CD4-positive, alpha-beta memory T cell (primary cell): ENCODE data around the gene SYNGR4. TPM values are rescaled to one million over a fixed set of nuclear protein-coding genes. Genes with fewer than 3 reads are reported as not detected.

Experiments used
- CTCF ChIA-PET: fragments of 350-600 bp; sonication (Branson Sonifier 250); formaldehyde crosslinking; loops from one replicate; lab custom pipeline; 2021; ENCODE audit warnings: inconsistent platforms; ENCODE audit not compliant: partially characterized antibody; lab: Charles Lee
- POLR2A ChIA-PET: fragments of 350-600 bp; sonication (Branson Sonifier 250); formaldehyde crosslinking; loops from one replicate; lab custom pipeline; 2021; ENCODE audit not compliant: partially characterized antibody; lab: Charles Lee
- DNase-seq, 5 donors: peaks; one replicate each; pipeline versions ENCODE4 v3.0.0 to v3.0.0-alpha.2; 2020 to 2022; ENCODE audit warnings: mixed read lengths in 1 of 5
- H3K27ac ChIP-seq: one replicate; pipeline ENCODE4 v1.7.0; 2013; ENCODE audit warnings: low read depth, low read length
- H3K27me3 ChIP-seq: 2 replicates; pipeline ENCODE4 v1.7.0; 2013; ENCODE audit warnings: mild to moderate bottlenecking, low read length, moderate library complexity; ENCODE audit not compliant: insufficient read depth
- H3K36me3 ChIP-seq: 2 replicates; pipeline ENCODE4 v1.7.0; 2013; ENCODE audit warnings: mild to moderate bottlenecking, low read length, moderate library complexity; ENCODE audit not compliant: insufficient read depth
- H3K4me1 ChIP-seq: 2 replicates; pipeline ENCODE4 v1.7.0; 2013; ENCODE audit warnings: mild to moderate bottlenecking, low read length, moderate library complexity; ENCODE audit not compliant: insufficient read depth
- H3K4me3 ChIP-seq, 2 donors: one replicate each; pipeline ENCODE4 v1.7.0; 2013; ENCODE audit warnings: low read length in 2 of 2, mild to moderate bottlenecking in 1 of 2
- H3K9me3 ChIP-seq, 2 donors: one replicate each; pipeline ENCODE4 v1.7.0; 2013; ENCODE audit warnings: low read length in 2 of 2, control low read depth in 1 of 2; ENCODE audit not compliant: control insufficient read depth in 1 of 2
- H3K27ac Mint-ChIP-seq, 7 donors: one replicate each; pipeline ENCODE4 v1.8.0; 2020 to 2021; ENCODE audit warnings: mixed read lengths in 7 of 7, mild to moderate bottlenecking in 6 of 7, inconsistent platforms in 3 of 7, moderate library complexity in 3 of 7
- H3K27me3 Mint-ChIP-seq, 2 donors: one replicate each; pipeline ENCODE4 v1.8.0; 2020 to 2021; ENCODE audit warnings: mixed read lengths in 2 of 2
- H3K36me3 Mint-ChIP-seq, 2 donors: one replicate each; pipeline ENCODE4 v1.8.0; 2020 to 2021; ENCODE audit warnings: mixed read lengths in 2 of 2, inconsistent platforms in 1 of 2, mild to moderate bottlenecking in 1 of 2
- H3K4me1 Mint-ChIP-seq, 4 donors: one replicate each; pipeline ENCODE4 v1.8.0; 2020 to 2021; ENCODE audit warnings: mixed read lengths in 4 of 4, mild to moderate bottlenecking in 1 of 4
- H3K4me3 Mint-ChIP-seq, 8 donors: one replicate each; pipeline ENCODE4 v1.8.0; 2020 to 2021; ENCODE audit warnings: mixed read lengths in 8 of 8, mild to moderate bottlenecking in 7 of 8, moderate library complexity in 6 of 8, inconsistent platforms in 3 of 8
- H3K9me3 Mint-ChIP-seq, 8 donors: one replicate each; pipeline ENCODE4 v1.8.0; 2020 to 2021; ENCODE audit warnings: mixed read lengths in 8 of 8, mild to moderate bottlenecking in 5 of 8, inconsistent platforms in 3 of 8, moderate library complexity in 1 of 8
- intact Hi-C: fragments of 100-400 bp; cut with micrococcal nuclease; formaldehyde crosslinking; loops from one replicate; pipeline ENCODE4 v1.15.1; 2023
- polyA plus RNA-seq, 2 donors: library from polyadenylated mRNA; unstranded; fragments of 300-500 nt; fragmentation: Illumina TruSeq; gene quantifications; one replicate each; pipeline ENCODE4 v1.2.3, GENCODE V29; 2021
- total RNA-seq, 2 experiments: library from RNA; stranded (reverse); gene quantifications; one replicate each; pipeline ENCODE4 v1.2.3, GENCODE V29; 2021

SYNGR4 gene
- total and polyA plus RNA-seq, 4 experiments from 2014 or later: not detected

GRCh38 chr19:48395170-48395455, 30.9 kb downstream of the SYNGR4 start:
- Mint-ChIP-seq H3K36me3 (peaks cover 0 to 7% of the 10 kb centered on the region in 2 donors), H3K27ac (peak overlapping the region in 1 of 7 donors; percentile 32), H3K4me3 (peak overlapping the region in 5 of 8 donors; percentile 13 to 72 (median 26)), H3K9me3 (no peaks in the 10 kb centered on the region), H3K4me1 (peaks cover 22 to 71% (median 46%) of the 10 kb centered on the region in 4 donors), H3K27me3 (peaks cover 11 to 21% of the 10 kb centered on the region in 2 donors)
- Histone ChIP-seq H3K4me3 (no peak overlapping the region), H3K27ac (no peak overlapping the region), H3K27me3 (peaks cover 23% of the 10 kb centered on the region), H3K4me1 (peaks cover 55% of the 10 kb centered on the region), H3K36me3 (no peaks in the 10 kb centered on the region), H3K9me3 (no peaks in the 10 kb centered on the region)
- intact Hi-C loops: no loop called here
- POLR2A ChIA-PET: interaction anchor here (0.9 to 1.5 kb wide), 4 partner anchors 11 to 224 kb away, joined by 3 to 5 read pairs (median 4); partner anchors contain the start of genes RPL18 and SPHK2
- no peak for DNase-seq
- CTCF ChIA-PET: interaction anchor here (0.6 kb wide), 1 partner anchor 31 kb away, joined by 3 read pairs; the partner anchor contains the start of gene TMEM143

- no peaks in the 10 kb centered on the region for H3K9me3 Mint-ChIP-seq
- no peaks in the 10 kb centered on the region for H3K9me3 ChIP-seq
- peaks cover 11 to 21% of the 10 kb centered on the region in 2 donors for H3K27me3 Mint-ChIP-seq
- CTCF ChIA-PET: interaction anchor here (0.6 kb wide), 1 partner anchor 32 kb away, joined by 3 read pairs; the partner anchor contains the start of gene TMEM143
- H3K4me1 Mint-ChIP-seq: peaks cover 20 to 71% (median 45%) of the 10 kb centered on the region in 4 donors
- peak overlapping the region in 1 of 7 donors; percentile 68 for H3K27ac Mint-ChIP-seq
- H3K4me1 ChIP-seq: peaks cover 52% of the 10 kb centered on the region
- no peak overlapping the region for H3K27ac ChIP-seq
- peak overlapping the region in 3 of 8 donors; percentile 26 to 72 (median 51) for H3K4me3 Mint-ChIP-seq
- no peak for DNase-seq
- H3K27me3 ChIP-seq: peaks cover 23% of the 10 kb centered on the region
- POLR2A ChIA-PET: interaction anchor here (0.8 to 1.5 kb wide), 5 partner anchors 10 to 224 kb away, joined by 3 to 5 read pairs (median 4); partner anchors contain the start of genes RPL18 and SPHK2
- no peaks in the 10 kb centered on the region for H3K36me3 ChIP-seq
- intact Hi-C loops: no loop called here
- H3K4me3 ChIP-seq: no peak overlapping the region
- peaks cover 0 to 7% of the 10 kb centered on the region in 2 donors for H3K36me3 Mint-ChIP-seq
Measured at GRCh38 chr19:48395499-48395898, 31.3 kb downstream of the SYNGR4 start.

- no peaks in the 10 kb centered on the region for H3K9me3 ChIP-seq
- no peak for DNase-seq
- Mint-ChIP-seq H3K27me3 (peaks cover 11 to 21% of the 10 kb centered on the region in 2 donors), H3K36me3 (peaks cover 0 to 1% of the 10 kb centered on the region in 2 donors), H3K27ac (peak overlapping the region in 1 of 7 donors; percentile 68), H3K9me3 (no peaks in the 10 kb centered on the region), H3K4me3 (peak overlapping the region in 2 of 8 donors; percentile 36 to 72), H3K4me1 (peaks cover 21 to 66% (median 46%) of the 10 kb centered on the region in 4 donors)
- peaks cover 51% of the 10 kb centered on the region for H3K4me1 ChIP-seq
- intact Hi-C loops: no loop called here
- H3K27me3 ChIP-seq: peaks cover 23% of the 10 kb centered on the region
- H3K4me3 ChIP-seq: no peak overlapping the region
- H3K27ac ChIP-seq: no peak overlapping the region
- POLR2A ChIA-PET: interaction anchor here (0.8 to 1.1 kb wide), 2 partner anchors 49 to 75 kb away, joined by 3 to 4 read pairs; a partner anchor contains a TSS
- CTCF ChIA-PET: no interaction called here
- H3K36me3 ChIP-seq: no peaks in the 10 kb centered on the region
Measured at GRCh38 chr19:48396016-48396823, 32.1 kb downstream of the SYNGR4 start.

- Mint-ChIP-seq H3K27ac (peak overlapping the region in 1 of 7 donors; percentile 30), H3K9me3 (no peaks in the 10 kb centered on the region), H3K36me3 (peaks cover 0 to 1% of the 10 kb centered on the region in 2 donors), H3K4me3 (no peak overlapping the region), H3K4me1 (peaks cover 20 to 67% (median 46%) of the 10 kb centered on the region in 4 donors), H3K27me3 (peaks cover 11 to 18% of the 10 kb centered on the region in 2 donors)
- no peak overlapping the region for H3K4me3 ChIP-seq
- ChIA-PET CTCF (no interaction called here), POLR2A (no interaction called here)
- H3K9me3 ChIP-seq: no peaks in the 10 kb centered on the region
- no peak for DNase-seq
- peaks cover 47% of the 10 kb centered on the region for H3K4me1 ChIP-seq
- intact Hi-C loops: no loop called here
- peaks cover 23% of the 10 kb centered on the region for H3K27me3 ChIP-seq
- H3K36me3 ChIP-seq: no peaks in the 10 kb centered on the region
- no peak overlapping the region for H3K27ac ChIP-seq
Measured at GRCh38 chr19:48396824-48397176, 32.6 kb downstream of the SYNGR4 start.

- peak overlapping the region; percentile 78 to 95 (median 89) for H3K4me3 Mint-ChIP-seq
- H3K4me1 Mint-ChIP-seq: peaks cover 22 to 64% (median 45%) of the 10 kb centered on the region in 4 donors
- intact Hi-C loops: loop anchor here (2.0 kb wide), 2 partner anchors 47 to 71 kb away; partner anchors contain the start of genes CYTH2 and GRWD1
- H3K27ac ChIP-seq: peak overlapping the region; percentile 39
- H3K27me3 ChIP-seq: peaks cover 23% of the 10 kb centered on the region
- H3K36me3 Mint-ChIP-seq: peaks cover 0 to 1% of the 10 kb centered on the region in 2 donors
- H3K4me3 ChIP-seq: peak overlapping the region; percentile 55 to 79
- CTCF ChIA-PET: no interaction called here
- H3K9me3 ChIP-seq: no peaks in the 10 kb centered on the region
- H3K9me3 Mint-ChIP-seq: no peaks in the 10 kb centered on the region
- H3K27ac Mint-ChIP-seq: peak overlapping the region; percentile 86 to 97 (median 93)
- POLR2A ChIA-PET: interaction anchor here (1.1 kb wide), 1 partner anchor 34 kb away, joined by 7 read pairs; the partner anchor contains the start of genes SYNGR4 and TMEM143
- H3K27me3 Mint-ChIP-seq: peaks cover 11 to 18% of the 10 kb centered on the region in 2 donors
- no peak for DNase-seq
- H3K36me3 ChIP-seq: no peaks in the 10 kb centered on the region
- peaks cover 45% of the 10 kb centered on the region for H3K4me1 ChIP-seq
Measured at GRCh38 chr19:48397263-48398101, 33.3 kb downstream of the SYNGR4 start.

GRCh38 chr19:48398102-48398374, 33.9 kb downstream of the SYNGR4 start:
- Histone ChIP-seq H3K27ac (peak overlapping the region; percentile 39), H3K4me3 (peak overlapping the region; percentile 55 to 79), H3K27me3 (peaks cover 23% of the 10 kb centered on the region), H3K4me1 (peaks cover 45% of the 10 kb centered on the region), H3K9me3 (no peaks in the 10 kb centered on the region), H3K36me3 (no peaks in the 10 kb centered on the region)
- Mint-ChIP-seq H3K27ac (peak overlapping the region; percentile 86 to 97 (median 93)), H3K9me3 (no peaks in the 10 kb centered on the region), H3K4me1 (peaks cover 22 to 59% (median 42%) of the 10 kb centered on the region in 4 donors), H3K36me3 (peaks cover 0 to 1% of the 10 kb centered on the region in 2 donors), H3K4me3 (peak overlapping the region; percentile 78 to 95 (median 89)), H3K27me3 (peaks cover 9 to 18% of the 10 kb centered on the region in 2 donors)
- DNase-seq: no peak
- intact Hi-C loops: loop anchor here (2.0 kb wide), 2 partner anchors 47 to 71 kb away; partner anchors contain the start of genes CYTH2 and GRWD1
- CTCF ChIA-PET: no interaction called here
- POLR2A ChIA-PET: interaction anchor here (0.5 to 1.1 kb wide), 3 partner anchors 11 to 66 kb away, joined by 3 to 7 read pairs (median 4); partner anchors contain the start of genes SYNGR4 and TMEM143
